HepG2 (cell line): ENCODE results near the gene NUBP2. TPM values are rescaled to one million over a fixed set of nuclear protein-coding genes. Genes with fewer than 3 reads are reported as not detected.

Experiments
- LCORL ChIP-seq, 2 experiments: fragments of 450-650 bp in 1 of 2; sonication (generic) in 1 of 2; formaldehyde crosslinking in 1 of 2; IDR thresholded peaks; 2 replicates each; pipeline versions ENCODE4 v1.5.0 to v1.6.1; 2017 to 2020; ENCODE audit warnings: antibody characterized with exemption in 1 of 2, missing genetic modification reagents in 1 of 2
- SCMH1 ChIP-seq: sonication (generic); formaldehyde crosslinking; IDR thresholded peaks from 2 replicates; pipeline ENCODE4 v1.9.0; 2021; ENCODE audit warnings: missing genetic modification reagents, mild to moderate bottlenecking, borderline replicate concordance
- SNRNP70 ChIP-seq: fragments of 200-400 bp; formaldehyde crosslinking; IDR thresholded peaks from 2 replicates; pipeline ENCODE4 v1.6.1; 2017; ENCODE audit warnings: mild to moderate bottlenecking, low read depth, low read length, moderate library complexity
- ZNF564 ChIP-seq: sonication (generic); formaldehyde crosslinking; IDR thresholded peaks from 2 replicates; pipeline ENCODE4 v1.8.1; 2023; ENCODE audit warnings: mild to moderate bottlenecking, missing genetic modification reagents
- polyA plus RNA-seq, 8 experiments: library from polyadenylated mRNA; depleted of rRNA in 3 of 8; stranded (reverse) in 7 of 8; unstranded in 1 of 8; fragments of >200 nt; fragmentation: Illumina TruSeq in 4 of 8; extraction: Trizol in 4 of 8; gene quantifications; 2 replicates each; pipeline versions ENCODE4 v1.2.1 to v1.2.3, GENCODE V29; 2011 to 2016; ENCODE audit warnings: low read depth in 4 of 8, missing spikeins in 1 of 8, mixed read lengths in 1 of 8; ENCODE audit not compliant: insufficient read depth in 1 of 8
- total RNA-seq, 5 experiments: library from RNA; depleted of rRNA; stranded (reverse); fragments of >200 nt; fragmentation: Illumina TruSeq; extraction: Trizol; gene quantifications; 2 replicates each; pipeline ENCODE4 v1.2.3, GENCODE V29; 2016; ENCODE audit warnings: low read depth in 1 of 5
- TF ChIP-seq, protein P1 (sequence below): sonication (generic); formaldehyde crosslinking; IDR thresholded peaks from one replicate; pipeline ENCODE4 v1.5.1; 2020; ENCODE audit warnings: mild to moderate bottlenecking, missing genetic modification reagents; ENCODE audit errors: not compliant biosample characterization
- TF ChIP-seq, protein P2 (sequence below): sonication (generic); formaldehyde crosslinking; IDR thresholded peaks from 2 replicates; pipeline ENCODE4 v1.9.0; 2021; ENCODE audit warnings: missing genetic modification reagents, borderline replicate concordance
- TF ChIP-seq, protein P3 (sequence below): sonication (generic); formaldehyde crosslinking; IDR thresholded peaks from 2 replicates; pipeline ENCODE4 v1.4.0; 2020; ENCODE audit warnings: missing genetic modification reagents
- TF ChIP-seq, protein P4 (sequence below): sonication (generic); formaldehyde crosslinking; IDR thresholded peaks from 2 replicates; pipeline ENCODE4 v1.5.0; 2020; ENCODE audit warnings: missing genetic modification reagents

The NUBP2 gene
- total and polyA plus RNA-seq, 2 of the 13 experiments (the other 11 are each of a cell fraction or from before 2014, with no cell fraction given): 25.7 to 61.5 TPM

DNA sequence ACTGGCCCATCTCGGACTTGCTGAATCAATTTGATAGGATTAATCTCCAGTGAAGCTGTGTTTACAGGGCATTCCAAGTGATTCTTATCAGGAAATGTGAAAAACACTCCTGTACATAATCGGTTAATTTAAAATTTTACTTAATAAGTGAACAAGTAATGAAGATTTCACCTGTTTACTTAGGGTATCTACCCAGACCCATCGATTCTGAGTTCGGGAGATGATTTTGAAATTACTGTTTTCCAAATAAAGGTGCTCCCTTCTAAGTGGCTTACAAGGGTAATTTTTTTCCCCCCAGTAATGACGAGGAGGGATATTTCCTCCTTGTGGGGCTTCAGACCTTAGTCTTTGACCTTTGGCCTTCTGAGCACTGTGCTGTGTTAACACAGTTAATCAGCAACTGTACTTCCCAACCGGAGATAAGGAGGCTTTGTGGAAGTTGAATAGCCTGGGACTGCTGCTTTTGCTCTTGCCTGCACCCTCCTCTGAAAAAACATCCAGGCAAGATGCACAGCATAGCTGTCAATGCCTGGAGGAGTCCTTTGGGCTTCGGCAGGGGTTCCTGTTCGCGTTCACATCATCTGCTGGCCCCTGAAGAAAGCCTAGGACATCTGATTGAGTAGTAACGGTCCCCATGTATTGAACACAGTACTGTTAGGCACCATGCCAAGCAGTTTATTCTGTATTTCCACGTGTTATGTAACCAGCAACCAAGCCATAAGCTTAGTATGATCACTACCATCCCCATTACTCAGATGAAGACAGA, 46.1 kb downstream of the NUBP2 start (continued):
- TF ChIP-seq, protein P1, sequence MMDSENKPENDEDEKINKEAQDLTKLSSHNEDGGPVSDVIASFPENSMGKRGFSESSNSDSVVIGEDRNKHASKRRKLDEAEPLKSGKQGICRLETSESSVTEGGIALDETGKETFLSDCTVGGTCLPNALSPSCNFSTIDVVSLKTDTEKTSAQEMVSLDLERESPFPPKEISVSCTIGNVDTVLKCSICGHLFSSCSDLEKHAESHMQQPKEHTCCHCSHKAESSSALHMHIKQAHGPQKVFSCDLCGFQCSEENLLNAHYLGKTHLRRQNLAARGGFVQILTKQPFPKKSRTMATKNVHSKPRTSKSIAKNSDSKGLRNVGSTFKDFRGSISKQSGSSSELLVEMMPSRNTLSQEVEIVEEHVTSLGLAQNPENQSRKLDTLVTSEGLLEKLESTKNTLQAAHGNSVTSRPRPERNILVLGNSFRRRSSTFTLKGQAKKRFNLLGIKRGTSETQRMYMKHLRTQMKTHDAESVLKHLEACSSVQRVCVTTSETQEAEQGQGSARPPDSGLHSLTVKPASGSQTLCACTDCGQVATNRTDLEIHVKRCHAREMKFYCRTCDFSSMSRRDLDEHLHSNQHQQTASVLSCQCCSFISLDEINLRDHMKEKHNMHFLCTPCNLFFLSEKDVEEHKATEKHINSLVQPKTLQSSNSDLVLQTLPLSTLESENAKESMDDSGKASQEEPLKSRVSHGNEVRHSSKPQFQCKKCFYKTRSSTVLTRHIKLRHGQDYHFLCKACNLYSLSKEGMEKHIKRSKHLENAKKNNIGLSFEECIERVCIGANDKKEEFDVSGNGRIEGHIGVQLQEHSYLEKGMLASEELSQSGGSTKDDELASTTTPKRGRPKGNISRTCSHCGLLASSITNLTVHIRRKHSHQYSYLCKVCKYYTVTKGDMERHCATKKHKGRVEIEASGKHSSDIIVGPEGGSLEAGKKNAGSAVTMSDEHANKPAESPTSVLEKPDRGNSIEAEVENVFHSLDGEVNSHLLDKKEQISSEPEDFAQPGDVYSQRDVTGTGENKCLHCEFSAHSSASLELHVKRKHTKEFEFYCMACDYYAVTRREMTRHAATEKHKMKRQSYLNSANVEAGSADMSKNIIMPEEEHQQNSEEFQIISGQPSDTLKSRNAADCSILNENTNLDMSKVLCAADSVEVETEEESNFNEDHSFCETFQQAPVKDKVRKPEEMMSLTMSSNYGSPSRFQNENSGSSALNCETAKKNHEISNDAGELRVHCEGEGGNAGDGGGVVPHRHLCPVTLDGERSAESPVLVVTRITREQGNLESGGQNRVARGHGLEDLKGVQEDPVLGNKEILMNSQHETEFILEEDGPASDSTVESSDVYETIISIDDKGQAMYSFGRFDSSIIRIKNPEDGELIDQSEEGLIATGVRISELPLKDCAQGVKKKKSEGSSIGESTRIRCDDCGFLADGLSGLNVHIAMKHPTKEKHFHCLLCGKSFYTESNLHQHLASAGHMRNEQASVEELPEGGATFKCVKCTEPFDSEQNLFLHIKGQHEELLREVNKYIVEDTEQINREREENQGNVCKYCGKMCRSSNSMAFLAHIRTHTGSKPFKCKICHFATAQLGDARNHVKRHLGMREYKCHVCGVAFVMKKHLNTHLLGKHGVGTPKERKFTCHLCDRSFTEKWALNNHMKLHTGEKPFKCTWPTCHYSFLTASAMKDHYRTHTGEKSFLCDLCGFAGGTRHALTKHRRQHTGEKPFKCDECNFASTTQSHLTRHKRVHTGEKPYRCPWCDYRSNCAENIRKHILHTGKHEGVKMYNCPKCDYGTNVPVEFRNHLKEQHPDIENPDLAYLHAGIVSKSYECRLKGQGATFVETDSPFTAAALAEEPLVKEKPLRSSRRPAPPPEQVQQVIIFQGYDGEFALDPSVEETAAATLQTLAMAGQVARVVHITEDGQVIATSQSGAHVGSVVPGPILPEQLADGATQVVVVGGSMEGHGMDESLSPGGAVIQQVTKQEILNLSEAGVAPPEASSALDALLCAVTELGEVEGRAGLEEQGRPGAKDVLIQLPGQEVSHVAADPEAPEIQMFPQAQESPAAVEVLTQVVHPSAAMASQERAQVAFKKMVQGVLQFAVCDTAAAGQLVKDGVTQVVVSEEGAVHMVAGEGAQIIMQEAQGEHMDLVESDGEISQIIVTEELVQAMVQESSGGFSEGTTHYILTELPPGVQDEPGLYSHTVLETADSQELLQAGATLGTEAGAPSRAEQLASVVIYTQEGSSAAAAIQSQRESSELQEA: no peak
- TF ChIP-seq SNRNP70 (no peak), SCMH1 (CRISPR knock-in tag) (no peak), ZNF564 (0 out of 2 replicates have a peak, but pooled peaks have one; percentile 65), LCORL (IDR thresholded peaks at IDR 0.05) (no peak), LCORL (CRISPR knock-in tag; IDR thresholded peaks at IDR 0.05) (peak; percentile 58; the same call in 1 of the 2 replicates)
- TF ChIP-seq, protein P2, sequence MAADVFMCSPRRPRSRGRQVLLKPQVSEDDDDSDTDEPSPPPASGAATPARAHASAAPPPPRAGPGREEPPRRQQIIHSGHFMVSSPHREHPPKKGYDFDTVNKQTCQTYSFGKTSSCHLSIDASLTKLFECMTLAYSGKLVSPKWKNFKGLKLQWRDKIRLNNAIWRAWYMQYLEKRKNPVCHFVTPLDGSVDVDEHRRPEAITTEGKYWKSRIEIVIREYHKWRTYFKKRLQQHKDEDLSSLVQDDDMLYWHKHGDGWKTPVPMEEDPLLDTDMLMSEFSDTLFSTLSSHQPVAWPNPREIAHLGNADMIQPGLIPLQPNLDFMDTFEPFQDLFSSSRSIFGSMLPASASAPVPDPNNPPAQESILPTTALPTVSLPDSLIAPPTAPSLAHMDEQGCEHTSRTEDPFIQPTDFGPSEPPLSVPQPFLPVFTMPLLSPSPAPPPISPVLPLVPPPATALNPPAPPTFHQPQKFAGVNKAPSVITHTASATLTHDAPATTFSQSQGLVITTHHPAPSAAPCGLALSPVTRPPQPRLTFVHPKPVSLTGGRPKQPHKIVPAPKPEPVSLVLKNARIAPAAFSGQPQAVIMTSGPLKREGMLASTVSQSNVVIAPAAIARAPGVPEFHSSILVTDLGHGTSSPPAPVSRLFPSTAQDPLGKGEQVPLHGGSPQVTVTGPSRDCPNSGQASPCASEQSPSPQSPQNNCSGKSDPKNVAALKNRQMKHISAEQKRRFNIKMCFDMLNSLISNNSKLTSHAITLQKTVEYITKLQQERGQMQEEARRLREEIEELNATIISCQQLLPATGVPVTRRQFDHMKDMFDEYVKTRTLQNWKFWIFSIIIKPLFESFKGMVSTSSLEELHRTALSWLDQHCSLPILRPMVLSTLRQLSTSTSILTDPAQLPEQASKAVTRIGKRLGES (CRISPR knock-in tag): 0 out of 2 replicates have a peak, but pooled peaks have one; percentile 19
- TF ChIP-seq, protein P3, sequence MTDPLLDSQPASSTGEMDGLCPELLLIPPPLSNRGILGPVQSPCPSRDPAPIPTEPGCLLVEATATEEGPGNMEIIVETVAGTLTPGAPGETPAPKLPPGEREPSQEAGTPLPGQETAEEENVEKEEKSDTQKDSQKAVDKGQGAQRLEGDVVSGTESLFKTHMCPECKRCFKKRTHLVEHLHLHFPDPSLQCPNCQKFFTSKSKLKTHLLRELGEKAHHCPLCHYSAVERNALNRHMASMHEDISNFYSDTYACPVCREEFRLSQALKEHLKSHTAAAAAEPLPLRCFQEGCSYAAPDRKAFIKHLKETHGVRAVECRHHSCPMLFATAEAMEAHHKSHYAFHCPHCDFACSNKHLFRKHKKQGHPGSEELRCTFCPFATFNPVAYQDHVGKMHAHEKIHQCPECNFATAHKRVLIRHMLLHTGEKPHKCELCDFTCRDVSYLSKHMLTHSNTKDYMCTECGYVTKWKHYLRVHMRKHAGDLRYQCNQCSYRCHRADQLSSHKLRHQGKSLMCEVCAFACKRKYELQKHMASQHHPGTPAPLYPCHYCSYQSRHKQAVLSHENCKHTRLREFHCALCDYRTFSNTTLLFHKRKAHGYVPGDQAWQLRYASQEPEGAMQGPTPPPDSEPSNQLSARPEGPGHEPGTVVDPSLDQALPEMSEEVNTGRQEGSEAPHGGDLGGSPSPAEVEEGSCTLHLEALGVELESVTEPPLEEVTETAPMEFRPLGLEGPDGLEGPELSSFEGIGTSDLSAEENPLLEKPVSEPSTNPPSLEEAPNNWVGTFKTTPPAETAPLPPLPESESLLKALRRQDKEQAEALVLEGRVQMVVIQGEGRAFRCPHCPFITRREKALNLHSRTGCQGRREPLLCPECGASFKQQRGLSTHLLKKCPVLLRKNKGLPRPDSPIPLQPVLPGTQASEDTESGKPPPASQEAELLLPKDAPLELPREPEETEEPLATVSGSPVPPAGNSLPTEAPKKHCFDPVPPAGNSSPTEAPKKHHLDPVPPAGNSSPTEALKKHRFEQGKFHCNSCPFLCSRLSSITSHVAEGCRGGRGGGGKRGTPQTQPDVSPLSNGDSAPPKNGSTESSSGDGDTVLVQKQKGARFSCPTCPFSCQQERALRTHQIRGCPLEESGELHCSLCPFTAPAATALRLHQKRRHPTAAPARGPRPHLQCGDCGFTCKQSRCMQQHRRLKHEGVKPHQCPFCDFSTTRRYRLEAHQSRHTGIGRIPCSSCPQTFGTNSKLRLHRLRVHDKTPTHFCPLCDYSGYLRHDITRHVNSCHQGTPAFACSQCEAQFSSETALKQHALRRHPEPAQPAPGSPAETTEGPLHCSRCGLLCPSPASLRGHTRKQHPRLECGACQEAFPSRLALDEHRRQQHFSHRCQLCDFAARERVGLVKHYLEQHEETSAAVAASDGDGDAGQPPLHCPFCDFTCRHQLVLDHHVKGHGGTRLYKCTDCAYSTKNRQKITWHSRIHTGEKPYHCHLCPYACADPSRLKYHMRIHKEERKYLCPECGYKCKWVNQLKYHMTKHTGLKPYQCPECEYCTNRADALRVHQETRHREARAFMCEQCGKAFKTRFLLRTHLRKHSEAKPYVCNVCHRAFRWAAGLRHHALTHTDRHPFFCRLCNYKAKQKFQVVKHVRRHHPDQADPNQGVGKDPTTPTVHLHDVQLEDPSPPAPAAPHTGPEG (CRISPR knock-in tag): no peak
- TF ChIP-seq, protein P4, sequence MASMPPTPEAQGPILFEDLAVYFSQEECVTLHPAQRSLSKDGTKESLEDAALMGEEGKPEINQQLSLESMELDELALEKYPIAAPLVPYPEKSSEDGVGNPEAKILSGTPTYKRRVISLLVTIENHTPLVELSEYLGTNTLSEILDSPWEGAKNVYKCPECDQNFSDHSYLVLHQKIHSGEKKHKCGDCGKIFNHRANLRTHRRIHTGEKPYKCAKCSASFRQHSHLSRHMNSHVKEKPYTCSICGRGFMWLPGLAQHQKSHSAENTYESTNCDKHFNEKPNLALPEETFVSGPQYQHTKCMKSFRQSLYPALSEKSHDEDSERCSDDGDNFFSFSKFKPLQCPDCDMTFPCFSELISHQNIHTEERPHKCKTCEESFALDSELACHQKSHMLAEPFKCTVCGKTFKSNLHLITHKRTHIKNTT (CRISPR knock-in tag): no peak
